HFFc6 (cell line): ENCODE results near the gene PIGU. TPM values are rescaled to one million over a fixed set of nuclear protein-coding genes. Genes with fewer than 3 reads are reported as not detected.

ENCODE experiments used
- DNase-seq: peaks from one replicate; pipeline ENCODE4 v3.0.0-alpha.2; 2018
- H3K27ac Mint-ChIP-seq: 2 replicates; pipeline ENCODE4 v1.8.0; 2020; ENCODE audit warnings: mild to moderate bottlenecking, mixed read lengths
- H3K27me3 Mint-ChIP-seq: 2 replicates; pipeline ENCODE4 v1.8.0; 2021; ENCODE audit warnings: mild to moderate bottlenecking, moderate library complexity, mixed read lengths; ENCODE audit not compliant: insufficient read depth
- H3K36me3 Mint-ChIP-seq: 2 replicates; pipeline ENCODE4 v1.8.0; 2021; ENCODE audit warnings: low read depth, mixed read lengths
- H3K4me1 Mint-ChIP-seq: 2 replicates; pipeline ENCODE4 v1.8.0; 2020; ENCODE audit warnings: low read depth, mixed read lengths
- H3K4me3 Mint-ChIP-seq: 2 replicates; pipeline ENCODE4 v1.8.0; 2020; ENCODE audit warnings: mild to moderate bottlenecking, moderate library complexity, mixed read lengths
- H3K9me3 Mint-ChIP-seq: 2 replicates; pipeline ENCODE4 v1.8.0; 2020; ENCODE audit warnings: mild to moderate bottlenecking, mixed read lengths
- total RNA-seq, 6 experiments: library from RNA; stranded (reverse); fragmentation: NEBNext Ultra II Directional; extraction: Animal tissue kit (Norgen Biotek cat#: 25700); gene quantifications; 2 replicates in 1 of 6; 3 replicates in 5 of 6; pipeline ENCODE4 v1.2.3, GENCODE V29; 2021
- TF ChIP-seq, protein P1 (sequence below): fragments of 200-600 bp; sonication (generic); IDR thresholded peaks from 2 replicates; pipeline ENCODE4 v1.5.0; 2021; ENCODE audit warnings: antibody characterized with exemption, mild to moderate bottlenecking

Gene PIGU
- total RNA-seq, 6 experiments from 2014 or later, result 22.5 to 28.9 (median 24.9) TPM

DNA sequence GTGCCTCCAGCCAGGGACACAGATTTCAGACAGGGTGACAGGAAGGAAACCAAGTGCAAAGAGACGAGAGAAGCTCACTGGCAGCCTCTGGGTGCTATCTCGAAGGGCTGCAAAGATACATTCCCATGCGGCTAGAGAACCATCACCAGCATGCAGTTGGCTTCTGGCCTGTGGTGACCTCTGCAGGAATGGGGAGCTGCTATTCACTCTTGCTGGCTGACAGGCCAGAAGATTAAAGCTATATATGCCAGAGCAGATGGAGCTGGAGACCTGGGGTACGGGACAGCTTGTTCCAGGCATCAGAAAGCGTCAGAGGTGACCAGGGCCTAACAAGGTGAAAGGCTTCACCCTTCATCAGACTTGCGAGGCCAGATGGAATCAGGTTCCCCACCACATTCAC lies 98.4 kb downstream of the PIGU start:
- Mint-ChIP-seq H3K36me3 (peaks cover 10% of the 10 kb centered on the region), H3K4me3 (no peak overlapping the region), H3K4me1 (peaks cover 53% of the 10 kb centered on the region), H3K9me3 (no peaks in the 10 kb centered on the region), H3K27ac (no peak overlapping the region), H3K27me3 (peaks cover 4% of the 10 kb centered on the region; the same call in 1 of the 2 replicates)
- DNase-seq, result no peak
- TF ChIP-seq, protein P1, sequence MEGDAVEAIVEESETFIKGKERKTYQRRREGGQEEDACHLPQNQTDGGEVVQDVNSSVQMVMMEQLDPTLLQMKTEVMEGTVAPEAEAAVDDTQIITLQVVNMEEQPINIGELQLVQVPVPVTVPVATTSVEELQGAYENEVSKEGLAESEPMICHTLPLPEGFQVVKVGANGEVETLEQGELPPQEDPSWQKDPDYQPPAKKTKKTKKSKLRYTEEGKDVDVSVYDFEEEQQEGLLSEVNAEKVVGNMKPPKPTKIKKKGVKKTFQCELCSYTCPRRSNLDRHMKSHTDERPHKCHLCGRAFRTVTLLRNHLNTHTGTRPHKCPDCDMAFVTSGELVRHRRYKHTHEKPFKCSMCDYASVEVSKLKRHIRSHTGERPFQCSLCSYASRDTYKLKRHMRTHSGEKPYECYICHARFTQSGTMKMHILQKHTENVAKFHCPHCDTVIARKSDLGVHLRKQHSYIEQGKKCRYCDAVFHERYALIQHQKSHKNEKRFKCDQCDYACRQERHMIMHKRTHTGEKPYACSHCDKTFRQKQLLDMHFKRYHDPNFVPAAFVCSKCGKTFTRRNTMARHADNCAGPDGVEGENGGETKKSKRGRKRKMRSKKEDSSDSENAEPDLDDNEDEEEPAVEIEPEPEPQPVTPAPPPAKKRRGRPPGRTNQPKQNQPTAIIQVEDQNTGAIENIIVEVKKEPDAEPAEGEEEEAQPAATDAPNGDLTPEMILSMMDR, result no peak

DNA sequence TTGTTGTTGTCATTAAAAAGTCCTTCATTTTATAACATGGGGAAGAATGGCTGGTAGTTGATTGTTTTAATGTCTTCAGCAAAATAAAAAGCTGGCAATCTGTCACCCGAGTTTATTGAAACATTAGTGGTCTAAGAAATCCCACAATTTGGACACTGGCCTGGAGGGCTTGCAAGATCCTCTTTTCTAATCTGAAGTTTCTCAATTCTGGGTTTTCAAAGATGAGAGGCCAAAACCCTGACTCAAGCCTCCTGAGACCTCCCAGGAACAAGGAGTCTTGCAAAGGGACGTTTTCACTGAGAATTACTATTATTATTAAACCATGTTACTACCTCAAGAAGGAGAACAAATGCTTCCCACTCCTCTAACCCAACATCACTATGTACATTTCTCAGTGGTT lies 98.9 kb downstream of the PIGU start:
- peaks cover 10% of the 10 kb centered on the region for H3K36me3 Mint-ChIP-seq
- no peak for DNase-seq
- H3K27ac Mint-ChIP-seq, result no peak overlapping the region

DNA sequence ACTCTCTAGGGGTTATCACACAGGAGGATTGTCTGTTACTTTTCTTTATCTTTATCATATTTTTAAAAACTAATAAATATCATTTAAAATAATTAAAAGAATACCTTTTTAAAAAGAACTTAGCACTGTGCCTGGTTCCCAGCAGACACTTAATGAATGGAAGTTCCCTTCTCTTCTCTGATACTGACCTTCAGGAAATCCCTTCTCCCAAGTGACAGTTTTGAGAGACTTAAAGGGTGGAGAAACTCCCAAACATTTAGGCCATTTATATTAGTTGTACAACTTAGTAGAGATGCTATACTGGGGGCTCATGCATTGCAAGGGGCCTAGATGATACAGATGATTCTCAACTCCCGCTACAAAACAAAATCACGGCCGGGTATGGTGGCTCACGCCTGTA lies 99.8 kb downstream of the PIGU start:
- Mint-ChIP-seq H3K4me3 (no peak overlapping the region), H3K36me3 (peaks cover 10% of the 10 kb centered on the region), H3K27me3 (peaks cover 4% of the 10 kb centered on the region; the same call in 1 of the 2 replicates), H3K9me3 (no peaks in the 10 kb centered on the region), H3K4me1 (peaks cover 38% of the 10 kb centered on the region), H3K27ac (no peak overlapping the region)
- DNase-seq, result no peak
- TF ChIP-seq, protein P1, result no peak

More for the DNA sequence above, 98.9 kb downstream of the PIGU start:
- TF ChIP-seq, protein P1, result no peak
- peaks cover 4% of the 10 kb centered on the region; the same call in 1 of the 2 replicates for H3K27me3 Mint-ChIP-seq
- no peak overlapping the region for H3K4me3 Mint-ChIP-seq
- peaks cover 48% of the 10 kb centered on the region for H3K4me1 Mint-ChIP-seq
- H3K9me3 Mint-ChIP-seq, result no peaks in the 10 kb centered on the region

DNA sequence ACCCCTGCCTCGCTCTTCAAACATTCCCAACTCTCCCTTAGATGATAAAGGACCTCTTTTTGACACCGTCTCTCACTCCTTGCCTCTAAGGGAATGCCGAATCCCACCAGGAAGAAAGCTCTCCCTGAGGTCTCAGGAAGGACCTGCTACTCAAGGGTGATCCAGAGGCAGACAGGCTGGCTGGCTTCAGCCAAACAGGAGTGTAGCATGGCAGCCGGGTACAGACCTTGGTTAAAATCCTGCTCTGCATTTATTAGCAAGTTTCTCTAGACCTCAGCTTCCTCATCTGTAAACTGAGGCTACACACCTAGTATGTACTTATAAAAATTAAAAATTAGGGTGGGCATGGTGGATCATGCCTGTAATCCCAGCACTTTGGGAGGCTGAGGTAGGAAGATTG lies 101.1 kb downstream of the PIGU start:
- peaks cover 4% of the 10 kb centered on the region for H3K27me3 Mint-ChIP-seq
- no peaks in the 10 kb centered on the region for H3K9me3 Mint-ChIP-seq
- no peak overlapping the region for H3K27ac Mint-ChIP-seq
- H3K4me3 Mint-ChIP-seq, result no peak overlapping the region
- H3K4me1 Mint-ChIP-seq, result peaks cover 34% of the 10 kb centered on the region
- H3K36me3 Mint-ChIP-seq, result peaks cover 10% of the 10 kb centered on the region
- TF ChIP-seq, protein P1, result no peak
- DNase-seq, result no peak

DNA sequence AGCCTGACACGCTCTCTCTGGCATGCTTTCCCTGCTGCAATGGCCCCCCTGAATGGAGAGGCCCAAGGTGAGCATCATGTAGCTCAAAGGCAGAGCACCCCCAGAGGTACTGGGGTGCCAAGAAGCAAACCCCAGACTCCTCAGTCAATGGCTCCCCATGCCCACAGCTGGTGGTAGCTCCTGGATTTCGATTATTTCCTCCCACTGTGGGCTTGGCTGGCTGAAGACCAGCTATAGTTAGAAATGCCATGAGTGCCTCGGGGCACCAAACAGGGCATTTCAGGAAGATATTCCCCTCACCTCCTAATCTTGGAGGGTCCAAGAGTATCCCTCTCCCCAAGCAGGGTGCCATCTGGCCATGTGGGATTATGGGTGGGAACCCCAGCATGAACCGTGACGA lies 101.6 kb downstream of the PIGU start:
- H3K4me3 Mint-ChIP-seq, result no peak overlapping the region
- H3K27me3 Mint-ChIP-seq, result peaks cover 4% of the 10 kb centered on the region
- peaks cover 33% of the 10 kb centered on the region for H3K4me1 Mint-ChIP-seq
- no peak overlapping the region for H3K27ac Mint-ChIP-seq
- DNase-seq, result no peak
- H3K36me3 Mint-ChIP-seq, result peaks cover 10% of the 10 kb centered on the region
- TF ChIP-seq, protein P1, result no peak
- no peaks in the 10 kb centered on the region for H3K9me3 Mint-ChIP-seq

DNA sequence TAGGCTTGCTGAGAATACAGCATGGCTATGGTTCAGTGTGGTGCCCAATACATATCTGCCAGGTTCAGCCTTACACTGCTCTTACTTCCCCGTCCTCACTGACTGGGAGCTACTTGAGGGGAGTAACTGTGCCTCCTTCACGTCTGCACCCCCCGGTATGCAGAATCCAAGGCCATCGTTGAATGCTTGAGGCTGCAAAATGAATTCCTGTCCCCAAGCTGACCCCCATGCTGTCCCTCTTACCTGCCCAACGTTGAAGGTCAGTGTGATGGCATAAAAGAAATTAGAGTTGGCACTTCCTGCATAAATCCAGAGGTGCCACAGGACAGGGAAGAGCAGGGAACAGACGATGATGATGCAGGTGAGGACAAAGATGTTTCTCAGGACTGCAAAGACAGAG lies 102.0 kb downstream of the PIGU start:
- no peak for DNase-seq
- H3K4me1 Mint-ChIP-seq, result peaks cover 33% of the 10 kb centered on the region
- H3K27ac Mint-ChIP-seq, result no peak overlapping the region
- TF ChIP-seq, protein P1, result no peak
- no peak overlapping the region for H3K4me3 Mint-ChIP-seq
- H3K36me3 Mint-ChIP-seq, result peaks cover 10% of the 10 kb centered on the region
- peaks cover 4% of the 10 kb centered on the region for H3K27me3 Mint-ChIP-seq
- H3K9me3 Mint-ChIP-seq, result no peaks in the 10 kb centered on the region
